A673 (cell line): Measurements from ENCODE around the gene GLI3. TPM values are rescaled to one million over a fixed set of nuclear protein-coding genes. Genes with fewer than 3 reads are reported as not detected.

Source experiments
- BruUV-seq: library from RNA; stranded (reverse); fragments of 400-500 nt; replicated peaks from 2 replicates; lab custom pipeline; 2021; lab: Mats Ljungman, UMichigan
- CTCF ChIA-PET: fragments of 300-600 bp; sonication (Branson Sonifier 250); formaldehyde crosslinking; loops from one replicate; lab custom pipeline; 2022; ENCODE audit warnings: antibody characterized with exemption; lab: Charles Lee
- POLR2A ChIA-PET: fragments of 300-600 bp; sonication (Branson Sonifier 250); formaldehyde crosslinking; loops from one replicate; lab custom pipeline; 2022; ENCODE audit warnings: antibody characterized with exemption; ENCODE audit not compliant: low non-redundant PET; lab: Charles Lee
- DNase-seq: peaks from one replicate; pipeline ENCODE4 v3.0.0-alpha.2; 2015; ENCODE audit warnings: low spot score
- H3K27ac ChIP-seq: fragments of 200-600 bp; sonication (generic); 2 replicates; pipeline ENCODE4 v1.5.1; 2016; ENCODE audit warnings: mixed run types, low read depth, mild to moderate bottlenecking, mixed read lengths, antibody characterized with exemption, low read length; ENCODE audit not compliant: poor library complexity, severe bottlenecking
- H3K27me3 ChIP-seq: fragments of 200-600 bp; sonication (generic); replicated peaks from 2 replicates; pipeline ENCODE4 v1.6.1; 2017; ENCODE audit warnings: mixed run types, low read depth, mild to moderate bottlenecking, mixed read lengths, antibody characterized with exemption, low read length; ENCODE audit not compliant: insufficient read depth, poor library complexity
- H3K36me3 ChIP-seq: fragments of 200-600 bp; sonication (generic); 2 replicates; pipeline ENCODE4 v1.6.1; 2016; ENCODE audit warnings: mixed run types, mild to moderate bottlenecking, mixed read lengths, antibody characterized with exemption, low read length; ENCODE audit not compliant: insufficient read depth, poor library complexity, severe bottlenecking
- H3K4me1 ChIP-seq: fragments of 200-600 bp; sonication (generic); 2 replicates; pipeline ENCODE4 v1.6.1; 2017; ENCODE audit warnings: mixed run types, mild to moderate bottlenecking, mixed read lengths, antibody characterized with exemption, low read length; ENCODE audit not compliant: insufficient read depth, poor library complexity, severe bottlenecking
- H3K4me3 ChIP-seq: fragments of 200-600 bp; sonication (generic); 2 replicates; pipeline ENCODE4 v1.5.1; 2016; ENCODE audit warnings: low read depth, mixed run types, mild to moderate bottlenecking, mixed read lengths, low read length; ENCODE audit not compliant: poor library complexity, severe bottlenecking
- H3K9me3 ChIP-seq: fragments of 200-600 bp; sonication (generic); 2 replicates; pipeline ENCODE4 v1.6.1; 2016; ENCODE audit warnings: mixed run types, low read depth, mild to moderate bottlenecking, mixed read lengths, antibody characterized with exemption, low read length; ENCODE audit not compliant: poor library complexity, severe bottlenecking
- EZH2 ChIP-seq: fragments of 200-600 bp; sonication (generic); IDR thresholded peaks from 2 replicates; pipeline ENCODE4 v1.6.1; 2017; ENCODE audit warnings: borderline replicate concordance, low read depth, mild to moderate bottlenecking, mixed read lengths, antibody characterized with exemption, low read length; ENCODE audit not compliant: poor library complexity, severe bottlenecking
- intact Hi-C: fragments of 100-400 bp; cut with micrococcal nuclease; formaldehyde crosslinking; loops from one replicate; pipeline ENCODE4 v1.10.0; 2022; ENCODE audit not compliant: unreplicated experiment
- total RNA-seq: library from RNA; stranded (reverse); gene quantifications from 2 replicates; pipeline ENCODE4 v1.2.3, GENCODE V29; 2021
- TF ChIP-seq, protein P1 (sequence below): fragments of 300-800, 200-600 bp; sonication (generic); conservative IDR thresholded peaks from 2 replicates; pipeline ENCODE4 v1.5.1; 2017; ENCODE audit warnings: low read depth, mild to moderate bottlenecking, antibody characterized with exemption, low read length, moderate library complexity, mixed read lengths

GLI3 gene
- total RNA-seq, 1 experiment from 2014 or later = 52.6 TPM

DNA sequence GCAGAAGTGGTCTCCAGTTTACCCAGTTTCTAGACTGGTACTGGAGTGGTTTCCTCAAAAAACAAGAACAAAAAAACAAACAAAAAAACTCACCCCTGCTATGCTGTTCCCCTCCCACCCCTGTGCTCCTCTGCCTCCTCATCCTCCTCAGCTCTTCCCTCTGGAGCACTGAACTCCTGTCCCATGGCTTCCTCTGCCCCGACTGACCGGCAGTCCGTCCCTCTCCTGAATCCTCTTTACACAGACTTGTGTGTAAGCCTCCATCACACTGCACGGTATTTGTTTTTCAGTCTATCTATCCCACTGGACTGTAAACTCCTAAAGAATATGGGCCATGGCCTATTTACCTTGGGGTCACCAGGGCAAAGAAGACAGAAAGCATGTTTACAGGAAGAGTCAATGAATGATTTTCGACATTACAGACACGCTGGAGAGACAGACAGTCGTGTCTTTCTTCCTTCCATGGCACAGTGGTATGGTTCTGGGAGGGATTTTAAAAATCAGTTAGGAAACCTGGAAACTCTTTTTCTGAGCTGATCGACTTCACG, 265.3 kb downstream of the GLI3 start:
- Histone ChIP-seq H3K27ac (no peak overlapping the region), H3K4me1 (peaks cover 24% of the 10 kb centered on the region), H3K9me3 (no peaks in the 10 kb centered on the region), H3K27me3 (no peaks in the 10 kb centered on the region), H3K4me3 (no peak overlapping the region), H3K36me3 (peaks cover 32% of the 10 kb centered on the region)
- intact Hi-C loops = no loop called here
- CTCF ChIA-PET = no interaction called here
- no TSS peak for BruUV-seq
- POLR2A ChIA-PET = no interaction called here
- no peak for DNase-seq
- TF ChIP-seq, protein P1, sequence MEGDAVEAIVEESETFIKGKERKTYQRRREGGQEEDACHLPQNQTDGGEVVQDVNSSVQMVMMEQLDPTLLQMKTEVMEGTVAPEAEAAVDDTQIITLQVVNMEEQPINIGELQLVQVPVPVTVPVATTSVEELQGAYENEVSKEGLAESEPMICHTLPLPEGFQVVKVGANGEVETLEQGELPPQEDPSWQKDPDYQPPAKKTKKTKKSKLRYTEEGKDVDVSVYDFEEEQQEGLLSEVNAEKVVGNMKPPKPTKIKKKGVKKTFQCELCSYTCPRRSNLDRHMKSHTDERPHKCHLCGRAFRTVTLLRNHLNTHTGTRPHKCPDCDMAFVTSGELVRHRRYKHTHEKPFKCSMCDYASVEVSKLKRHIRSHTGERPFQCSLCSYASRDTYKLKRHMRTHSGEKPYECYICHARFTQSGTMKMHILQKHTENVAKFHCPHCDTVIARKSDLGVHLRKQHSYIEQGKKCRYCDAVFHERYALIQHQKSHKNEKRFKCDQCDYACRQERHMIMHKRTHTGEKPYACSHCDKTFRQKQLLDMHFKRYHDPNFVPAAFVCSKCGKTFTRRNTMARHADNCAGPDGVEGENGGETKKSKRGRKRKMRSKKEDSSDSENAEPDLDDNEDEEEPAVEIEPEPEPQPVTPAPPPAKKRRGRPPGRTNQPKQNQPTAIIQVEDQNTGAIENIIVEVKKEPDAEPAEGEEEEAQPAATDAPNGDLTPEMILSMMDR = no peak
- no peak for TF ChIP-seq EZH2

DNA sequence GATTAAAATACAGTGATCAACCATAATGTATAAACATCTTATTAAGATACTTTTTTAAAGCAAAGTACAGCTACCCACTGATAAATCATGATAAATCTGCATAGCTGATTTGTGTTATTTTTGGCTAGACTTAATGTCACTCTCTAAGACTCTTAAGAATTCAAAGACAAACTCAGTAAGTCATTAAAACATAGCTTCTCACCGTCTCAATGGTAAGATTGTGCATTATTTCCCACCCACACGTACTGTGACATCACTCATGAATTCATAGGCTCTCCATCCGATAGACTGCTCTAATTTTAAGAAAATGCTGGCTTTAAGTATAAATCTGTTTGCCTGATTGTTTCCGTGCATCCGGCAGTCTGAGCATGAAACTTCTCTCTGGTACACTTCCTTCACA, 266.1 kb downstream of the GLI3 start:
- TF ChIP-seq EZH2 = no peak
- TF ChIP-seq, protein P1 = no peak
- peaks cover 32% of the 10 kb centered on the region for H3K36me3 ChIP-seq
- intact Hi-C loops = no loop called here
- DNase-seq = no peak
- no peak overlapping the region for H3K27ac ChIP-seq
- H3K4me3 ChIP-seq = no peak overlapping the region
- no TSS peak for BruUV-seq
- H3K9me3 ChIP-seq = no peaks in the 10 kb centered on the region
- no peaks in the 10 kb centered on the region for H3K27me3 ChIP-seq
- peaks cover 17% of the 10 kb centered on the region for H3K4me1 ChIP-seq
- POLR2A ChIA-PET = interaction anchor here (0.6 kb wide), 1 partner anchor 13 kb away, joined by 3 read pairs; no protein-coding TSS in a partner anchor
- CTCF ChIA-PET = no interaction called here

DNA sequence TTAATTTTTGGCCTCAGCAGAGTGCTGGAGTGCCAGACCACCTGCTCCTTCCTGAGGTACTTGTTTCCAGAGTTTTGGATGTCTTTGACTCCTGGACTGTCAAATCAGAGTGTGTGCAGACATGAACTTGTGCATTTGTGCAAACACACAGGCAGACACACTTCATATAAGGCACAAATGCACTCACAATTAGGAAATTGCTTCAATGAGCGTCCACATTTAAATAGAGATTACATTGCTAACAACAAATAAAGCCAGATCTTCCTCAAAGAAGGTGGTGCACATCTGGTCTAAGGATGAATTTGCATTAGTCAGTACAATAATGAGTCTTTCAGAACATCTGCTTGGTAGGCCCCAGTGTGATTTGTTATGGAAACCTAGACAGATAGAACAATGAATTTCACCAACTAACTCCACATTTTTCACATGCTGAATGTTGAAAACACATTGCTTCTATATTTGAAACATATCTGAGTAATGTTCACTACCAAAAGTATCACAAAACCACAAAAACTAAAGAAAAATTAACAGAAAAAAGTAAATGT, 267.4 kb downstream of the GLI3 start:
- Histone ChIP-seq H3K4me1 (peaks cover 3% of the 10 kb centered on the region), H3K36me3 (peaks cover 43% of the 10 kb centered on the region), H3K27ac (no peak overlapping the region), H3K4me3 (no peak overlapping the region), H3K9me3 (no peaks in the 10 kb centered on the region), H3K27me3 (no peaks in the 10 kb centered on the region)
- POLR2A ChIA-PET = no interaction called here
- CTCF ChIA-PET = no interaction called here
- no peak for TF ChIP-seq EZH2
- TF ChIP-seq, protein P1 = no peak
- no TSS peak for BruUV-seq
- DNase-seq = no peak
- intact Hi-C loops = no loop called here
